Parathyroid adenoma (tissue), 2 donors: Measurements from ENCODE around the gene GLB1L.

Experiments used
- H2AFZ ChIP-seq: fragments of 300-600 bp; sonication (generic); one replicate; pipeline ENCODE4 v1.7.0; 2017; ENCODE audit warnings: antibody characterized with exemption, mild to moderate bottlenecking
- H3K27ac ChIP-seq: fragments of 300-600 bp; sonication (generic); one replicate; pipeline ENCODE4 v1.7.0; 2017
- H3K27me3 ChIP-seq: fragments of 300-600 bp; sonication (generic); one replicate; pipeline ENCODE4 v1.7.0; 2017; ENCODE audit warnings: low read length; ENCODE audit not compliant: control insufficient read depth, insufficient read depth
- H3K36me3 ChIP-seq: fragments of 300-600 bp; sonication (generic); one replicate; pipeline ENCODE4 v1.7.0; 2017; ENCODE audit warnings: low read length; ENCODE audit not compliant: control insufficient read depth, insufficient read depth
- H3K4me1 ChIP-seq: fragments of 300-600 bp; sonication (generic); one replicate; pipeline ENCODE4 v1.7.0; 2017; ENCODE audit warnings: control low read depth
- H3K4me2 ChIP-seq: fragments of 300-600 bp; sonication (generic); one replicate; pipeline ENCODE4 v1.7.0; 2017; ENCODE audit warnings: low read length
- H3K4me3 ChIP-seq: fragments of 300-600 bp; sonication (generic); one replicate; pipeline ENCODE4 v1.7.0; 2017; ENCODE audit warnings: low read depth, low read length
- H3K79me2 ChIP-seq: fragments of 300-600 bp; sonication (generic); one replicate; pipeline ENCODE4 v1.7.0; 2017; ENCODE audit warnings: control low read depth
- H3K9ac ChIP-seq: fragments of 300-600 bp; sonication (generic); one replicate; pipeline ENCODE4 v1.7.0; 2017; ENCODE audit warnings: mild to moderate bottlenecking
- H3K9me3 ChIP-seq: fragments of 300-600 bp; sonication (generic); one replicate; pipeline ENCODE4 v1.7.0; 2017; ENCODE audit warnings: low read length; ENCODE audit not compliant: control insufficient read depth
- CTCF ChIP-seq: fragments of 300-600 bp; sonication (generic); IDR thresholded peaks from one replicate; pipeline ENCODE4 v1.7.0; 2017; ENCODE audit warnings: antibody characterized with exemption, mild to moderate bottlenecking
- donor health status: primary hyperparathyroidism.

Gene GLB1L

GRCh38 chr2:219272995-219273394, 27.8 kb upstream of the GLB1L start:
- no peak for TF ChIP-seq CTCF
- no peak overlapping the region for H3K27ac ChIP-seq
- no peak overlapping the region for H3K4me3 ChIP-seq
- peaks cover 9% of the 10 kb centered on the region for H3K4me1 ChIP-seq
- H3K4me2 ChIP-seq: no peak overlapping the region
- no peaks in the 10 kb centered on the region for H3K79me2 ChIP-seq
- H3K27me3 ChIP-seq: no peaks in the 10 kb centered on the region
- H2AFZ ChIP-seq: no peak overlapping the region
- no peak overlapping the region for H3K9ac ChIP-seq
- no peaks in the 10 kb centered on the region for H3K9me3 ChIP-seq
- H3K36me3 ChIP-seq: no peaks in the 10 kb centered on the region

DNA sequence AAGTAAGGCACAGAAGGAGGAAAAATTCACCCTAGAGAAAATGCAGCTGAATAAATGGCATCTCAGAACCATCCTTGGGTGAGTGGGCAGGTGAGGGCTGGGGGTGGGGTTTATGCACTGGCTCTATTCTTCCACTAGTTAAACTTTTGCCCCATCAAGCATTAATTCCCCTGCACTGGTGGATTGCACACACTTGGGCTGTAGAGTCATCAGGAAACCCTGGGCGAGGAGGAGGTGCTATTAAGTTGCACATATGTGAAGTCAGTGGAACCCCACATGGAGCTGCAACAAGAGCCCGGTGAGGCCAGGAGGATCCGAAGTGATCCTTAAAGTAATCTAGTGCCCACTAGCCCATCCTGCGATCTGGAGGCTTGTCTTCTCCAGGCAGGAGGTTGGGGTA, 27.1 kb upstream of the GLB1L start:
- no peaks in the 10 kb centered on the region for H3K9me3 ChIP-seq
- no peaks in the 10 kb centered on the region for H3K36me3 ChIP-seq
- peaks cover 7% of the 10 kb centered on the region for H3K4me1 ChIP-seq
- H3K27ac ChIP-seq: no peak overlapping the region
- H3K4me3 ChIP-seq: no peak overlapping the region
- no peak for TF ChIP-seq CTCF
- no peaks in the 10 kb centered on the region for H3K27me3 ChIP-seq
- no peaks in the 10 kb centered on the region for H3K79me2 ChIP-seq
- H3K4me2 ChIP-seq: no peak overlapping the region
- H2AFZ ChIP-seq: no peak overlapping the region
- H3K9ac ChIP-seq: no peak overlapping the region

GRCh38 chr2:219271021-219271420, 25.8 kb upstream of the GLB1L start:
- Histone ChIP-seq H3K9me3 (no peaks in the 10 kb centered on the region), H2AFZ (no peak overlapping the region), H3K4me1 (peaks cover 7% of the 10 kb centered on the region), H3K27me3 (no peaks in the 10 kb centered on the region), H3K27ac (no peak overlapping the region), H3K79me2 (no peaks in the 10 kb centered on the region), H3K9ac (no peak overlapping the region), H3K36me3 (no peaks in the 10 kb centered on the region), H3K4me2 (no peak overlapping the region), H3K4me3 (no peak overlapping the region)
- TF ChIP-seq CTCF: no peak

- Histone ChIP-seq H3K27me3 (no peaks in the 10 kb centered on the region), H2AFZ (no peak overlapping the region), H3K36me3 (no peaks in the 10 kb centered on the region), H3K79me2 (no peaks in the 10 kb centered on the region), H3K27ac (no peak overlapping the region), H3K4me2 (no peak overlapping the region), H3K9ac (no peak overlapping the region), H3K4me3 (no peak overlapping the region), H3K4me1 (peaks cover 7% of the 10 kb centered on the region), H3K9me3 (no peaks in the 10 kb centered on the region)
- no peak for TF ChIP-seq CTCF
Measured at GRCh38 chr2:219270055-219270372, 24.8 kb upstream of the GLB1L start.

DNA sequence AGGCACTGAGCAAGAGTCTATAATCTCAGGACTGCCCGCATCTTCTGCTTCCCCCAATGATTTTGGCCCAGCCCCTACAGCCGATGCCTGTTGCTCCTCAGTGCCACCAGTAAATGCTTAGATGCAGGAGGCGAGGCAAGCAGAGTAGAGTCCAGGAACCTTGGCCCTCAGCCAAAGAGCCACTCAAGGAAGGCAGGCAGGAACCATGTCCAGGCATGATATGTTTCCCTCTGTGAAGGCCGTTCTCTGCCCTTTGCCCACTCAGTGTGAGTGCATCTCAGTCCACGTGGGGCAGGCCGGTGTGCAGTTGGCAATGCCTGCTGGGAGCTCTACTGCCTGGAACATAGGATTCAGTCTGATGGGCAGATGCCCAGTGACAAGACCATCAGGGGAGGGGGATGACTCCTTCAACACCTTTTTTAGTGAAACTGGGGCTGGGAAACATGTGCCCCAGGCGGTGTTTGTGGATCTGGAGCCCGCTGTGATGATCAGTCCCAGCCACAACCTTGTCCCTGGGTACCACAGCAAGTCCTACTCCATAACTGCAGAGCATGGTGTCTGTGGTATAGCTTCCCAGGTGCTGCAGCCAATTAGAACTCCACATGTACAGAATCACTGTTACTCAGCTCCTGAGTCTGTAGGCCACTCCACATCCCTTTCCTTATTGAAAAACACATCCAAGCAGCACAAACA, 24.3 kb upstream of the GLB1L start:
- TF ChIP-seq CTCF: no peak
- Histone ChIP-seq H3K9ac (no peak overlapping the region), H3K27me3 (no peaks in the 10 kb centered on the region), H3K27ac (no peak overlapping the region), H3K4me2 (no peak overlapping the region), H2AFZ (no peak overlapping the region), H3K36me3 (no peaks in the 10 kb centered on the region), H3K4me1 (peaks cover 3% of the 10 kb centered on the region), H3K9me3 (no peaks in the 10 kb centered on the region), H3K79me2 (no peaks in the 10 kb centered on the region), H3K4me3 (no peak overlapping the region)
